ENCODE data around the gene NCBP3.

DNA sequence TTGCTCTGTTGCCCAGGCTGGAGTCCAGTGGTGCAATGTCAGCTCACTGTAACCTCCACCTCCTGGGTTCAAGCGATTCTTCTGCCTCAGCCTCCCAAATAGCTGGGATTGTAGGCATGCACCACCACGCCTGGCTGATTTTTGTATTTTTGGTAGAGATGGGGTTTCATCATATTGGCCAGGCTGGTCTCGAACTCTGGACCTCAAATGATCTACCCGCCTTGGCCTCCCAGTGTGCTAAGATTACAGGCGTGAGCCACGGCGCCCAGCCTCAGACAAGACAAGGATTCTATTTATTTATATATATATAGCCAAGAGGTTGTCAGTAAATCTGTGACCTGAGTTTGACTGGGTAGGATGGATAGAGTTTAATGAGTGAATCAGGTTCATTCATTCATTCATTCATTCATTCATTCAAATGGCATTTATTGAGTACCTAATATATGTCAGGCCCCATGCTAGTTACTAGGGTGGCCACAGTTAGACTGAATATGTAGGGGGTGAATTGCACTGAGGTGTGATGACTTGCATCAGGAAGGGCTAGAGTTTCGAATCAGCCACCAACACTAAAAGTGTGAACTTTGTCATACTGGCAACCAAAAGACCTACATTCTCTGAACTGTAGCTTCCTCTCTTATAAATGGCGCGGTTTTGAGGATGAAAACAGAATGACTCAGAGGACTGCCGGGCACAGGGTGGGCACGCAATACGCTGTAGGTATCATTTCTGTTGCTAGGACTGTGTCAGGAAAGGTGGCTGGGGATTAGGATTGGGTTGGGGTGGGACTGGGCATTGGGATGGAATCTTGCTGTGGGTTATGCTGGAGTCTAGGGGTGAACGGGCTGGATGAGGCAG, 82.9 kb downstream of the NCBP3 start:
- no peak for TF ChIP-seq POLR2A (IDR thresholded peaks at IDR 0.05)
- TF ChIP-seq, protein P1, sequence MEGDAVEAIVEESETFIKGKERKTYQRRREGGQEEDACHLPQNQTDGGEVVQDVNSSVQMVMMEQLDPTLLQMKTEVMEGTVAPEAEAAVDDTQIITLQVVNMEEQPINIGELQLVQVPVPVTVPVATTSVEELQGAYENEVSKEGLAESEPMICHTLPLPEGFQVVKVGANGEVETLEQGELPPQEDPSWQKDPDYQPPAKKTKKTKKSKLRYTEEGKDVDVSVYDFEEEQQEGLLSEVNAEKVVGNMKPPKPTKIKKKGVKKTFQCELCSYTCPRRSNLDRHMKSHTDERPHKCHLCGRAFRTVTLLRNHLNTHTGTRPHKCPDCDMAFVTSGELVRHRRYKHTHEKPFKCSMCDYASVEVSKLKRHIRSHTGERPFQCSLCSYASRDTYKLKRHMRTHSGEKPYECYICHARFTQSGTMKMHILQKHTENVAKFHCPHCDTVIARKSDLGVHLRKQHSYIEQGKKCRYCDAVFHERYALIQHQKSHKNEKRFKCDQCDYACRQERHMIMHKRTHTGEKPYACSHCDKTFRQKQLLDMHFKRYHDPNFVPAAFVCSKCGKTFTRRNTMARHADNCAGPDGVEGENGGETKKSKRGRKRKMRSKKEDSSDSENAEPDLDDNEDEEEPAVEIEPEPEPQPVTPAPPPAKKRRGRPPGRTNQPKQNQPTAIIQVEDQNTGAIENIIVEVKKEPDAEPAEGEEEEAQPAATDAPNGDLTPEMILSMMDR (IDR thresholded peaks at IDR 0.05) = no peak
